GM13977 (cell line): ENCODE results near the gene AIF1.

ENCODE experiments used
- DNase-seq: peaks from one replicate; pipeline ENCODE4 v3.0.0; 2012; ENCODE audit warnings: low spot score
- in situ Hi-C: fragments of 300-500 bp; cut with MboI; formaldehyde crosslinking; loops from one replicate; pipeline ENCODE4 v1.12.0; 2022; ENCODE audit warnings: low sequenced_read_pairs, low pct_unique_long_range_greater_than_20kb, mixed read lengths, inconsistent platforms; ENCODE audit not compliant: unreplicated experiment
- TF ChIP-seq, protein P1 (sequence below): IDR thresholded peaks from 2 replicates; pipeline ENCODE4 v1.5.1; 2012; ENCODE audit warnings: mild to moderate bottlenecking, control low read depth; ENCODE audit not compliant: insufficient read depth; ENCODE audit errors: extremely low read depth, missing control alignments

AIF1 gene

DNA sequence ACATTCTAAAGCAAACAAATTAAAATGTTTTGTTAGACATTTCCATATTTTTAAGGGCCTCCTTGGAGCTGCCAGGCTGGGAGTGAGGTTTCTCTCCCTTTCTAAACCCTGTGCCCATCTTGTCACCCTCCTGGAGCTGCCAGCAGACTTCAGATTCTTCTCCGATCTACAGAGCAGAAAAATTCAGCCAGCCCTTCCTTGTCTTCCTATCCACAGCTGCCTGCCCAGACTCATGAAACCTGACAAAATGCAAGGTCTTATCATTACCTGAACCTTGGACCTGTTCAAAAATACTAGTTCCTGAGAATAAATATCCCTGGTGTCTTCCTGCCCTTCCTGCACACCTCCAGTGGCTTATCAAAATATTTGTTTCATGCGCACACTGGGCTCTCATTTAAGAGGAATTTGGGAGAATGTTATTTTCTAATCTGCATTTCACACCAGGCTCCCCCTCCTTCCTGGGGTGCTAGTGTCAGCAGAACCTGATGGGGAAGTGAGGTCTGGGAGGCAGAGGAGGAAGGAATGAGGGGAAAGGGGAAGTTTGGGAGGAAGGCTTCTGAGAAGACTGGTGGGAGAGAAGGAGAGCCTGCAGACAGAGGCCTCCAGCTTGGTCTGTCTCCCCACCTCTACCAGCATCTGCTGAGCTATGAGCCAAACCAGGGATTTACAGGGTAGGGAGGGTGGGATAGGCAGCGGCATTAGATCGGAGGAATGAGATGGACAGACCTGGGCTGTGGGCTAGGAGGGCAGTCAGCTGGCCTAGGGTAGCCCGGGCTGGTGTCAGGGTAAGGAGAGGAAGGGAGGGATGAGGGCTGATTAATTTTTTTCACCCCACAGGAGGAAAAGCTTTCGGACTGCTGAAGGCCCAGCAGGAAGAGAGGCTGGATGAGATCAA, at the start of gene AIF1:
TSS of gene AIF1 (plus strand) at position 551 of the 895 bp plus-strand sequence. CDS start at position 647, 96 bp downstream.
- in situ Hi-C loops, result no loop called here
- TF ChIP-seq, protein P1, sequence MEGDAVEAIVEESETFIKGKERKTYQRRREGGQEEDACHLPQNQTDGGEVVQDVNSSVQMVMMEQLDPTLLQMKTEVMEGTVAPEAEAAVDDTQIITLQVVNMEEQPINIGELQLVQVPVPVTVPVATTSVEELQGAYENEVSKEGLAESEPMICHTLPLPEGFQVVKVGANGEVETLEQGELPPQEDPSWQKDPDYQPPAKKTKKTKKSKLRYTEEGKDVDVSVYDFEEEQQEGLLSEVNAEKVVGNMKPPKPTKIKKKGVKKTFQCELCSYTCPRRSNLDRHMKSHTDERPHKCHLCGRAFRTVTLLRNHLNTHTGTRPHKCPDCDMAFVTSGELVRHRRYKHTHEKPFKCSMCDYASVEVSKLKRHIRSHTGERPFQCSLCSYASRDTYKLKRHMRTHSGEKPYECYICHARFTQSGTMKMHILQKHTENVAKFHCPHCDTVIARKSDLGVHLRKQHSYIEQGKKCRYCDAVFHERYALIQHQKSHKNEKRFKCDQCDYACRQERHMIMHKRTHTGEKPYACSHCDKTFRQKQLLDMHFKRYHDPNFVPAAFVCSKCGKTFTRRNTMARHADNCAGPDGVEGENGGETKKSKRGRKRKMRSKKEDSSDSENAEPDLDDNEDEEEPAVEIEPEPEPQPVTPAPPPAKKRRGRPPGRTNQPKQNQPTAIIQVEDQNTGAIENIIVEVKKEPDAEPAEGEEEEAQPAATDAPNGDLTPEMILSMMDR, result no peak
- no peak for DNase-seq

DNA sequence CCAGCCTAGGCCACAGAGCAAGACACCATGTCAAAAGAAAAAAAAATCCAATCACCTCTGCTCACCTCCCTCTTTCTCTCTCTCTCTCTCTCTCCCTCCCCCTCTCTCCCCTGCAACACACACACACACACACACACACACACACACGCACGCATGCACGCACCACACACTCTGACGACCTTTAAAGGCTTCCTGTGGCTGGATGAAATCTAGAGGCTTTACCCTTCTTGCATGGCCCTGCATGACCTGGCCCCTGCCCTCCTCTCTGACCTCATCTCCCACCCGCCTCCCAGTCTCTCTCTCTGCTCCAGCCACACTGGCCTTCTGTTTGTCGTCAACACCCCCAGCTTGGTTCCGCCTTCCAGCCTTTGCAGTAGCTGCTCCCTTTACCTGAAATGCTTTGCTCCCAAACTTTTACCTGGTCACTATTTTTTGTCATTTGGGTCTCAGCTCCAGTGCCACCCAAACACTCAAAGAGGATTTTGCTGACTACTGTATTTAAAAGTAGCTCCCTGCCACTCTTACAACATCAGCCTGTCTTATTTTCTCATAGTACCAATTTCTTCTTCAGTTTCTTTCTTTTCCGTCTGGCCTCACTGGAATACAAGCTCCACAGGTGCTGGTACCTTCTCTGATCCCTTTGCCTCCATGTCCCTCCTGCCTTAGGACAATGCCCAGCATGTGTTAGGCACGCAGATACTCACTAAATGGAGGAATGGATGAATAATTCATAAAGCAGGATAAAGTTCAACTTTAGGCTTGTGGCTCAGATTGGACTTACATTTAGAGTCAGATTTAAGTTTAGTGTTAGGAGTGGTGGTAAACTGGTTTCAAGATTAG, 47.3 kb upstream of the AIF1 start:
- TF ChIP-seq, protein P1, result no peak
- no peak for DNase-seq
- in situ Hi-C loops, result no loop called here

DNA sequence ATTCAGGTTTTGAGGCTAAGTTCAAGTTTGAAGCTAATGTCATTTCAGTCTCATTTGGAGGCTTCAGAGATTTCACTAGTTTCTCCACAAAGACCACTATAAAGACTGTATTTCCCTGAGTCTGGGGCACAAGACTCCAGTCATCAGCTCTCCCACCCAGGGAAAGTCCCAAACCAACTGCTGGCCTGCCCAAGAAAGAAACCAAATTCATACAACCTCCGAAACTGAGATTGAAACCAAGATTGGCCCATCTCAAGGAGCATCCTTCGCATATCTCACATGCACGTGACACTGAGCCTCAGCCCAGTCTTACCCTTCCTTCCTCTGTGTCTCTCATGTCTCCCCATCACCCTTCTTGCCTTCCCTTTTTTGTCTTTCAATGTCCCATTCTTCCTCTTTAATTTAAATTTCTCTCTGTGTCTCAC, 46.5 kb upstream of the AIF1 start:
- in situ Hi-C loops, result no loop called here
- TF ChIP-seq, protein P1, result no peak
- peak; percentile 79 for DNase-seq

DNA sequence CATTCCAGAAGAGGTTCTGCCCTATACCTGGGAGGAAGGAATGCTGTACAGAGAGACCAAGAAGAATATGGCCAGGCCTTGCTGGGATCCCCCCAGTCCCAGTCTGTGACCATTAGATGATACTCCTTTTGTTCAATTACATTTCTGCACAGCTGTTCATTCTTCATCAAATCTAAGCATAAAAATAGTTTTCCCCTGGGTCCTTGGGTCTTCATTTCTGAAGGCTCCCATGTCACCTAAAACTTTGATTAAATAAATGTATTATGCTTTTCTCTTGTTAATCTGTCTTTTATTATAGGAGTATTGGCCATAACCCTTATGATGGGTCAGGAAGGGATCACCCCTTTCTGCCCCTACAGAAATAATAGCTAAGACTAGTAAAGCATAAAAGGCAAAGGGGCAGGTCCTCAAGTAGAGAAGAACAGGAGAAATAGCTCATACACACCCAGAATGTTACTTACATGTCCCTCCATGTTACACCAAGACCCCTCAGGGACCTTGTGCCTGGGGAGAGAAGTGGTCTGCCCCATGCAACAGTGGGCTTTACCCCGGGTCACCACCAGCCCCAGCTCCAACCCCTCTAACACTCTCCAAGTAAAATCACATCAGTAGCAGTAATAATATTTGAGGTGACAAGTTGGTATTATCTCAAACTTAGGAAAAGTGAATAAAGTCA, 45.0 kb upstream of the AIF1 start:
- in situ Hi-C loops, result no loop called here
- no peak for DNase-seq
- TF ChIP-seq, protein P1, result no peak

DNA sequence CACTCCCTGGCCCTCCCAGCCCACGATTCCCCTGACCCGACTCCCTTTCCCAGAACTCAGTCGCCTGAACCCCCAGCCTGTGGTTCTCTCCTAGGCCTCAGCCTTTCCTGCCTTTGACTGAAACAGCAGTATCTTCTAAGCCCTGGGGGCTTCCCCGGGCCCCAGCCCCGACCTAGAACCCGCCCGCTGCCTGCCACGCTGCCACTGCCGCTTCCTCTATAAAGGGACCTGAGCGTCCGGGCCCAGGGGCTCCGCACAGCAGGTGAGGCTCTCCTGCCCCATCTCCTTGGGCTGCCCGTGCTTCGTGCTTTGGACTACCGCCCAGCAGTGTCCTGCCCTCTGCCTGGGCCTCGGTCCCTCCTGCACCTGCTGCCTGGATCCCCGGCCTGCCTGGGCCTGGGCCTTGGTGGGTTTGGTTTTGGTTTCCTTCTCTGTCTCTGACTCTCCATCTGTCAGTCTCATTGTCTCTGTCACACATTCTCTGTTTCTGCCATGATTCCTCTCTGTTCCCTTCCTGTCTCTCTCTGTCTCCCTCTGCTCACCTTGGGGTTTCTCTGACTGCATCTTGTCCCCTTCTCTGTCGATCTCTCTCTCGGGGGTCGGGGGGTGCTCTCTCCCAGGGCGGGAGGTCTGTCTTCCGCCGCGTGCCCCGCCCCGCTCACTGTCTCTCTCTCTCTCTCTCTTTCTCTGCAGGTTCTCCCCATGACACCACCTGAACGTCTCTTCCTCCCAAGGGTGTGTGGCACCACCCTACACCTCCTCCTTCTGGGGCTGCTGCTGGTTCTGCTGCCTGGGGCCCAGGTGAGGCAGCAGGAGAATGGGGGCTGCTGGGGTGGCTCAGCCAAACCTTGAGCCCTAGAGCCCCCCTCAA, 42.8 kb upstream of the AIF1 start, which contains the start of gene LTA:
TSS of gene LTA (plus strand) at position 249 of the 871 bp plus-strand sequence. CDS start at position 703, 454 bp downstream.
- TF ChIP-seq, protein P1, result no peak
- no peak for DNase-seq
- in situ Hi-C loops, result no loop called here
